Astrocyte (in vitro differentiated cells and primary cell): ENCODE measurements around the gene CLOCK. TPM values are rescaled to one million over a fixed set of nuclear protein-coding genes. Genes with fewer than 3 reads are reported as not detected.

Experiments used
- total RNA-seq: library from RNA; stranded (reverse); gene quantifications from 2 replicates; pipeline ENCODE4 v1.2.1, GENCODE V29; 2021

The CLOCK gene
- total RNA-seq, 1 donor from 2014 or later = 20.4 TPM

Other genes starting within 250 kb of the CLOCK start
- 39.5 and 43.8 TPM in 2 replicates for gene SRD5A3, start 200.7 kb downstream of the CLOCK start, total RNA-seq
- 128 and 130 TPM in 2 replicates for gene TMEM165, start 151.0 kb downstream of the CLOCK start, total RNA-seq
- gene PDCL2, start 45.3 kb upstream of the CLOCK start, total RNA-seq = not detected in 2 replicates
- gene NMU, start 89.4 kb upstream of the CLOCK start, total RNA-seq = 0.61 TPM in 1 of 2 replicates, not detected in the other